DOHH2 (cell line): ENCODE results near the gene LMO3.

Experiments
- H3F3A ChIP-seq: fragments of 200-600 bp; sonication (generic), shearing (Covaris generic); 2 replicates; pipeline ENCODE4 v1.6.0; 2016; ENCODE audit warnings: antibody characterized with exemption, mild to moderate bottlenecking; ENCODE audit not compliant: control insufficient read depth, insufficient read depth
- H3K27ac ChIP-seq: fragments of 200-600 bp; sonication (generic); 2 replicates; pipeline ENCODE4 v1.5.1; 2014; ENCODE audit warnings: low read depth, mild to moderate bottlenecking, low read length, moderate library complexity
- H3K27me3 ChIP-seq: fragments of 200-600 bp; sonication (generic); 2 replicates; pipeline ENCODE4 v1.6.1; 2014; ENCODE audit warnings: mild to moderate bottlenecking, low read length, mixed read lengths; ENCODE audit not compliant: control insufficient read depth
- H3K36me3 ChIP-seq: fragments of 200-600 bp; sonication (generic); 2 replicates; pipeline ENCODE4 v1.6.1; 2014; ENCODE audit warnings: mild to moderate bottlenecking, low read length, moderate library complexity, mixed read lengths; ENCODE audit not compliant: control insufficient read depth
- H3K4me1 ChIP-seq: fragments of 200-600 bp; sonication (generic); 2 replicates; pipeline ENCODE4 v1.6.1; 2014; ENCODE audit warnings: mild to moderate bottlenecking, low read length, mixed read lengths; ENCODE audit not compliant: control insufficient read depth
- H3K4me2 ChIP-seq: fragments of 200-600 bp; sonication (generic); 2 replicates; pipeline ENCODE4 v1.6.0; 2014; ENCODE audit warnings: mild to moderate bottlenecking, low read length, moderate library complexity
- H3K4me3 ChIP-seq: fragments of 200-600 bp; sonication (generic); 2 replicates; pipeline ENCODE4 v1.5.1; 2014; ENCODE audit warnings: mild to moderate bottlenecking, low read length, mixed read lengths
- H3K79me2 ChIP-seq: fragments of 200-600 bp; sonication (generic); 2 replicates; pipeline ENCODE4 v1.6.1; 2014; ENCODE audit warnings: mild to moderate bottlenecking, low read length, mixed read lengths; ENCODE audit not compliant: control insufficient read depth
- H3K9me2 ChIP-seq: fragments of 200-600 bp; sonication (generic); replicated peaks from 2 replicates; pipeline ENCODE4 v1.6.1; 2014; ENCODE audit warnings: mild to moderate bottlenecking, low read length, mixed read lengths; ENCODE audit not compliant: control insufficient read depth
- H3K9me3 ChIP-seq: fragments of 200-600 bp; sonication (generic); 2 replicates; pipeline ENCODE4 v1.6.1; 2014; ENCODE audit warnings: antibody characterized with exemption, low read length, mixed read lengths; ENCODE audit not compliant: control insufficient read depth, insufficient read depth
- H4K20me1 ChIP-seq: fragments of 200-600 bp; sonication (generic); 2 replicates; pipeline ENCODE4 v1.6.0; 2014; ENCODE audit warnings: low read depth, mild to moderate bottlenecking, antibody characterized with exemption, low read length, moderate library complexity; ENCODE audit not compliant: control insufficient read depth, insufficient read depth
- CTCF ChIP-seq: fragments of 200-600 bp; sonication (generic); IDR thresholded peaks from one replicate; pipeline ENCODE4 v1.5.1; 2014; ENCODE audit warnings: antibody characterized with exemption, mild to moderate bottlenecking, low read depth, low read length; ENCODE audit not compliant: poor library complexity, severe bottlenecking
- EZH2phosphoT487 ChIP-seq: fragments of 200-600 bp; sonication (generic); IDR thresholded peaks from 2 replicates; pipeline ENCODE4 v1.6.1; 2017; ENCODE audit warnings: borderline replicate concordance, mild to moderate bottlenecking, antibody characterized with exemption, low read length, moderate library complexity, mixed read lengths

Gene LMO3

GRCh38 chr12:16563504-16563903 lies 42.5 kb downstream of the LMO3 start:
- Histone ChIP-seq H3K36me3 (no peaks in the 10 kb centered on the region), H3K4me3 (no peak overlapping the region), H3K4me2 (no peak overlapping the region), H3K9me3 (no peaks in the 10 kb centered on the region), H3K27ac (no peak overlapping the region), H3F3A (no peaks in the 10 kb centered on the region), H4K20me1 (no peaks in the 10 kb centered on the region), H3K4me1 (no peaks in the 10 kb centered on the region), H3K9me2 (no peaks in the 10 kb centered on the region), H3K27me3 (no peaks in the 10 kb centered on the region), H3K79me2 (no peaks in the 10 kb centered on the region)
- TF ChIP-seq EZH2phosphoT487: no peak
- TF ChIP-seq CTCF: no peak

GRCh38 chr12:16562921-16563320 lies 43.0 kb downstream of the LMO3 start:
- H3K27me3 ChIP-seq: no peaks in the 10 kb centered on the region
- no peaks in the 10 kb centered on the region for H3F3A ChIP-seq
- H4K20me1 ChIP-seq: no peaks in the 10 kb centered on the region
- no peak overlapping the region for H3K4me2 ChIP-seq
- no peaks in the 10 kb centered on the region for H3K4me1 ChIP-seq
- TF ChIP-seq EZH2phosphoT487 (no peak), CTCF (no peak)
- H3K27ac ChIP-seq: no peak overlapping the region
- no peaks in the 10 kb centered on the region for H3K9me3 ChIP-seq
- no peaks in the 10 kb centered on the region for H3K9me2 ChIP-seq
- no peak overlapping the region for H3K4me3 ChIP-seq
- no peaks in the 10 kb centered on the region for H3K36me3 ChIP-seq
- H3K79me2 ChIP-seq: no peaks in the 10 kb centered on the region

- Histone ChIP-seq H4K20me1 (no peaks in the 10 kb centered on the region), H3K79me2 (no peaks in the 10 kb centered on the region)
Measured at GRCh38 chr12:16562435-16562834, 43.5 kb downstream of the LMO3 start.

More at GRCh38 chr12:16562435-16562834, 43.5 kb downstream of the LMO3 start:
- Histone ChIP-seq H3K27me3 (no peaks in the 10 kb centered on the region), H3K9me3 (no peaks in the 10 kb centered on the region), H3F3A (no peaks in the 10 kb centered on the region), H3K4me2 (no peak overlapping the region), H3K4me1 (no peaks in the 10 kb centered on the region), H3K4me3 (no peak overlapping the region), H3K36me3 (no peaks in the 10 kb centered on the region), H3K9me2 (no peaks in the 10 kb centered on the region), H3K27ac (no peak overlapping the region)
- TF ChIP-seq CTCF: no peak
- no peak for TF ChIP-seq EZH2phosphoT487
